Thoracic aorta (tissue), 2 donors: ENCODE data around the gene ICE1. TPM values are rescaled to one million over a fixed set of nuclear protein-coding genes. Genes with fewer than 3 reads are reported as not detected.
"Not testable (repeated sequence)": the region's sequence is repeated elsewhere in the genome, so short reads cannot be mapped to it uniquely, and the experiment has no call there.

Experiments
- ATAC-seq: fragments of 150-250 bp; one replicate; pipeline ENCODE4 v1.8.0; 2017; ENCODE audit warnings: low read depth; ENCODE audit not compliant: insufficient number of reproducible peaks, low FRiP score
- DNase-seq: peaks from one replicate; pipeline ENCODE4 v3.0.0-alpha.2; 2020; ENCODE audit warnings: low spot score
- H3K27ac ChIP-seq, 2 donors: fragments of 200-600 bp; sonication (generic); 1 replicate in 1 of 2; 2 replicates in 1 of 2; pipeline ENCODE4 v1.5.1; 2016; ENCODE audit warnings: mild to moderate bottlenecking in 2 of 2, moderate library complexity in 2 of 2
- H3K27me3 ChIP-seq: fragments of 200-600 bp; sonication (generic); replicated peaks from 2 replicates; pipeline ENCODE4 v1.6.0; 2016; ENCODE audit warnings: mild to moderate bottlenecking; ENCODE audit not compliant: insufficient read depth
- H3K36me3 ChIP-seq: fragments of 200-600 bp; sonication (generic); one replicate; pipeline ENCODE4 v1.5.1; 2016
- H3K4me1 ChIP-seq, 2 donors: fragments of 200-600 bp; sonication (generic); 1 replicate in 1 of 2; 2 replicates in 1 of 2; pipeline versions ENCODE4 v1.5.1 to v1.6.0; 2016; ENCODE audit warnings: low read depth in 2 of 2, mild to moderate bottlenecking in 1 of 2; ENCODE audit not compliant: control insufficient read depth in 1 of 2
- H3K4me3 ChIP-seq: fragments of 200-600 bp; sonication (generic); 2 replicates; pipeline ENCODE4 v1.5.1; 2016; ENCODE audit warnings: mild to moderate bottlenecking
- H3K9me3 ChIP-seq: fragments of 200-600 bp; sonication (generic); 2 replicates; pipeline ENCODE4 v1.5.1; 2016
- total RNA-seq, 2 donors: library from RNA; depleted of rRNA; stranded (reverse); fragments of >200 nt; gene quantifications; one replicate each; pipeline versions ENCODE4 v1.1.0 to v1.2.3, GENCODE V29; 2016
- TF ChIP-seq, protein P1 (sequence below): fragments of 200-600 bp; sonication (generic); IDR thresholded peaks from one replicate; pipeline ENCODE4 v1.5.1; 2019; ENCODE audit warnings: antibody characterized with exemption

The ICE1 gene
- total RNA-seq, 2 donors from 2014 or later = 25.5 to 48.1 TPM

DNA sequence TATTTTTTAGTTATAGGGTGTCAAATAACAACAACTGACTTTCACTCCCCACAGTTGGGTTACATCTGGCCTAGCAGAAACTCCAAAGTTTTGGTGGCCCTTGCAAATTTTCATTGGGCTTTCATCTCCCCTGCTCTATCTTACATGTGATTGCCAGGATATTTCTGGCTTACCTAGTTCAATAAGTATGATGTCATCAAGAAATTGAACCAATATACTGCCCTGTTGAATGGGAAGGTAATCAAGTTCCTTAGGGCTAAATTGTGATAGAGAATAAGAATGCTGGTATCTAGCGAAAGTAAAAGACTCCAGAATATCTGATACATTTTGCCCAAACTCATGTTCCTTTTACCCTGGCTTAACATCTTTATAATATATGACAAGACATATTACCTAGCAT lies 17.0 kb upstream of the ICE1 start:
- Histone ChIP-seq H3K4me3 (no peak overlapping the region), H3K27ac (no peak overlapping the region), H3K36me3 (no peaks in the 10 kb centered on the region), H3K27me3 (no peaks in the 10 kb centered on the region), H3K9me3 (no peaks in the 10 kb centered on the region), H3K4me1 (no peaks in the 10 kb centered on the region)
- TF ChIP-seq, protein P1, sequence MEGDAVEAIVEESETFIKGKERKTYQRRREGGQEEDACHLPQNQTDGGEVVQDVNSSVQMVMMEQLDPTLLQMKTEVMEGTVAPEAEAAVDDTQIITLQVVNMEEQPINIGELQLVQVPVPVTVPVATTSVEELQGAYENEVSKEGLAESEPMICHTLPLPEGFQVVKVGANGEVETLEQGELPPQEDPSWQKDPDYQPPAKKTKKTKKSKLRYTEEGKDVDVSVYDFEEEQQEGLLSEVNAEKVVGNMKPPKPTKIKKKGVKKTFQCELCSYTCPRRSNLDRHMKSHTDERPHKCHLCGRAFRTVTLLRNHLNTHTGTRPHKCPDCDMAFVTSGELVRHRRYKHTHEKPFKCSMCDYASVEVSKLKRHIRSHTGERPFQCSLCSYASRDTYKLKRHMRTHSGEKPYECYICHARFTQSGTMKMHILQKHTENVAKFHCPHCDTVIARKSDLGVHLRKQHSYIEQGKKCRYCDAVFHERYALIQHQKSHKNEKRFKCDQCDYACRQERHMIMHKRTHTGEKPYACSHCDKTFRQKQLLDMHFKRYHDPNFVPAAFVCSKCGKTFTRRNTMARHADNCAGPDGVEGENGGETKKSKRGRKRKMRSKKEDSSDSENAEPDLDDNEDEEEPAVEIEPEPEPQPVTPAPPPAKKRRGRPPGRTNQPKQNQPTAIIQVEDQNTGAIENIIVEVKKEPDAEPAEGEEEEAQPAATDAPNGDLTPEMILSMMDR = no peak
- ATAC-seq (no peak), DNase-seq (no peak)

DNA sequence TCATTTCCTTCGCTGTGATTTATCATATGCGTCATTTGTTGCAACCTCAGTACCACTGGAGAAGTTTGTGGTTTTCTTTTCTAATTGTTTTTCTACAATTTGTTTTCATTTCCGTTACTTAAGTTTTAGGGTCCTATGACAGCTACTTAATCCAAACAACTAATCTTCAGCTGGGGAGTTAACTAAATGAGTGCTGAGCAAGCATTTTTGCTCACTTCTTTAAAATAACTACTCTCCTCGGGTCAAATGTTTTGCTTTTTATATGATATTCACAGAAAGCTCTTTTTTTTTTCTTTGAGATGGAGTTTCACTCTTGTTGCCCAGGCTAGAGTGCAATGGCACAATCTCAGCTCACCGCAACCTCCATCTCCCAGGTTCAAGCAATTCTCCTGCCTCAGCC lies 14.6 kb upstream of the ICE1 start:
- DNase-seq (no peak), ATAC-seq (no peak)
- no peak overlapping the region for H3K4me3 ChIP-seq
- H3K9me3 ChIP-seq = no peaks in the 10 kb centered on the region
- no peaks in the 10 kb centered on the region for H3K4me1 ChIP-seq
- H3K27me3 ChIP-seq = no peaks in the 10 kb centered on the region
- TF ChIP-seq, protein P1 = no peak
- no peaks in the 10 kb centered on the region for H3K36me3 ChIP-seq
- no peak overlapping the region for H3K27ac ChIP-seq

DNA sequence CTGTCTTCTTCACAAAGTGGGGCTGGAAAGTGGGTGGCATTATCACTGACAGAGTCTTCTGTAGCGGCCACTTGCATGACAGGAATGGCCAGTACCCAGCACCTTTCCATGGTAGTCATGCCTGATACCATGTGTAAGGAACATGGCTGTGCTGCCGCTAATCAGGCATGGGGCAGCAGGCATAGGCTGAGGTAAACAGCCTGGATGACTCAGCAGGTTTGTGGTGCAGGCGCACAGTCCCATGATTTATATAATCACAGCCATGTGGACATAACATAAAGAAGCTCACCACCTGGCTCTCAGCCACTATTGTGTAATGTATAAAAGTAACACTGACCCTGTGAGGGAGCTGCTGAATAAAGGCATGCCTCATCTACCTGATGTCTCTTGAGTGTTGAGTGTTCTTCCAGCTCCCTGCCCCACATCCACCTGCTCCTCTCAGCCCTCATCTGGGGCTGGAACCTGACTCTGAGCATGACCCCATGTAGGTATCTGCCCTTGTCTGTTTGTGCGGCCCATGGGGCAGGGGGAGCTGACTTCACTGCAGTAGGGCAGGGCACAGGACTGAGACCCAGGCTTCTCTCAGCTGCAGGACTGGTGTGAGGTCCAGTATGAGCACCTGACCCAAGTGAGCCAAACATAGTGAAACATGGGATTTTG lies 13.2 kb upstream of the ICE1 start:
- Histone ChIP-seq H3K27ac (no peak overlapping the region), H3K9me3 (no peaks in the 10 kb centered on the region), H3K36me3 (no peaks in the 10 kb centered on the region), H3K4me1 (no peaks in the 10 kb centered on the region), H3K27me3 (no peaks in the 10 kb centered on the region), H3K4me3 (no peak overlapping the region)
- ATAC-seq (no peak), DNase-seq (no peak)
- TF ChIP-seq, protein P1 = no peak

DNA sequence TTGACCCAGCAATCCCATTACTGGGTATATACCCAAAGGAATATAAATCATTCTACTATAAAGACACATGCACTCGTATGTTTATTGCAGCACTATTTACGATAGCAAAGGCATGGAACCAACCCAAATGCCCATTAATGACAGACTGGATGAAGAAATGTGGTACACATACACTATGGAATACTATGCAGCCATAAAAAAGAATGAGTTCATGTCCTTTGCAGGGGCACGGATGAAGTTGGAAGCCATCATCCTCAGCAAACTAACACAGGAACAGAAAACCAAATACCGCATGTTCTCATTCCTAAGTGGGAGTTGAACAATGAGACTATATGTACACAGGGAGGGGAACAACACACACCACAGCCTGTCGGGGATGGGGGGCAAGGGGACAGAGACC lies 8.6 kb upstream of the ICE1 start:
- not testable (repeated sequence) for H3K4me1 ChIP-seq, H3K9me3 ChIP-seq, H3K4me3 ChIP-seq, H3K27me3 ChIP-seq, H3K27ac ChIP-seq, ATAC-seq, H3K36me3 ChIP-seq, DNase-seq

DNA sequence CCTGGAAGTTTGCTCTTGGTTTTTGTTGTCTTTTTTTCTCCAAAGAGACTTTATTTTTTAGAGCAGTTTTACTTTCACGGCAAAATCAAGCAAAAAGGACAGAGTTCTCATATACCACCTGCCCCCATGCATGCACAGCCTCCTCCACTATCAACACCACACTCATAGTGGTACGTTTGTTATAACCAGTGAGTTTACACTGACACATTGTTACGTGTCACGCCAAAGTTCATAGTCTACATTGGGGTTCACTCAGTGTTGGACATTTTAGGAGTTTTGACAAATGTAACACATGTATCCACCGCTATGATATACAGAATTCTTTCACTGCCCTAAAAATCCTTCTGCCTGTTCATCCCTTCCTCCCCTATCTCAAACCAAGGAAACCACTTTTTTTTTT lies 7.5 kb upstream of the ICE1 start:
- ATAC-seq (no peak), DNase-seq (no peak)
- Histone ChIP-seq H3K36me3 (no peaks in the 10 kb centered on the region), H3K4me1 (no peaks in the 10 kb centered on the region), H3K27me3 (no peaks in the 10 kb centered on the region), H3K4me3 (no peak overlapping the region), H3K9me3 (no peaks in the 10 kb centered on the region), H3K27ac (no peak overlapping the region)
- TF ChIP-seq, protein P1 = no peak

DNA sequence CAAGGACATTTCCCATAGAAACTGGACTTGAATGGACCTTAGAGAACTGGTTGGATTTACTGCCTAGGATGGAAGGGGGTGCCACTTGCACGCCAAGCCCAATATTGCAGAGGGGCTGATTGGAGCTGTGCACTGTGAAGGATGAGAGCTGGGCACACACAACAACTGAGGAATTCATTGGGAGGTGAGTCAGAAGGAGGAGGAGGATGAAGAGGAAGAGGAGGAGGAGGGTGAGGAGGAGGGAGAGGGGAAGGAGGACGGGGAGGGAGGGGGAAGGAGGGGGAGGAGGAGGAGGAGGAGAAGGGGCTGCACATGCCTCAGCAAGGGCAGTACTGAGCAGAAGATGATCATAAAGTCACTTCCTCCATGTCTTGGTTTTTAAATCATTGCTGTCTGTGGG lies 5.7 kb upstream of the ICE1 start:
- no peak overlapping the region for H3K4me3 ChIP-seq
- H3K27me3 ChIP-seq = no peaks in the 10 kb centered on the region
- no peak for DNase-seq
- TF ChIP-seq, protein P1 = no peak
- no peaks in the 10 kb centered on the region for H3K36me3 ChIP-seq
- no peaks in the 10 kb centered on the region for H3K9me3 ChIP-seq
- ATAC-seq = no peak
- H3K27ac ChIP-seq = no peak overlapping the region
- peaks cover 3 to 13% of the 10 kb centered on the region in 2 donors for H3K4me1 ChIP-seq
